Fibroblast of skin of back (primary cell): ENCODE measurements around the gene GLUL.
"Not testable (repeated sequence)": the region's sequence is repeated elsewhere in the genome, so short reads cannot be mapped to it uniquely, and the experiment has no call there.

Experiments
- DNase-seq: peaks from one replicate; pipeline ENCODE4 v3.0.0-alpha.2; 2013

Gene GLUL

DNA sequence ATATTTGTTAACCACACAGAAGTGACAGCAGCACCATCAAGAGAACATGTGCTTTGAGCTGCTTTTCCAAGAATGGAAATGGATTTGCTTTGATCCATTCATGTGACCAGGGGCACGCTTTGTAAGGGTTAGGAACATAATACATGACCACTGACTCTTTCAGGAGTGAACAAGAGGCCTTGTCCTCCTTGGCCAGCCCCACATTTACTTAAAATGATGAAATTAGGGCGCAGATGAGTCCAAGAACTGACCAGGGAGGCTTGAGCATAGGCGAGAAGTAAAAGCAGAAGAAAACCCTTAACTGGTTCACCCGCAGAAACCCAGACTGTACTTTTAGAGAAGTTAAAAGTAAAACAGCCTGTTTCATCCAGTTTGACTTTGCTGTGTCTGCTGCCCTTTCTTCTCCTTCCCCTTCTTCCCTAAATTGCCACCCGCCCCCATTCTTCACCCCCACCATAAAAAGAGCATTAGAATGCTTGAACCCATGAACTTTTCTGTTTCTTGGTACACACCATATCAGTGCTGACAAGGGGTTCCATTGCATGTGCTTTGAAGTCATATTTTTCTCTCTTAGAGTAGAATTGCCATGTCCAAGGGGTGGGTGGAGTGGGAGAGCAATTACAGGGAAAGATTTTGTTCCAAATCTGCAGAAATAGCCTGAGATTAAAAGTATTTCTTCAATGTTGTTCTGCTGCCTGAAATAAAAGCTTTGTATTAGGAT, 2.6 kb upstream of the GLUL start:
- DNase-seq = no peak

DNA sequence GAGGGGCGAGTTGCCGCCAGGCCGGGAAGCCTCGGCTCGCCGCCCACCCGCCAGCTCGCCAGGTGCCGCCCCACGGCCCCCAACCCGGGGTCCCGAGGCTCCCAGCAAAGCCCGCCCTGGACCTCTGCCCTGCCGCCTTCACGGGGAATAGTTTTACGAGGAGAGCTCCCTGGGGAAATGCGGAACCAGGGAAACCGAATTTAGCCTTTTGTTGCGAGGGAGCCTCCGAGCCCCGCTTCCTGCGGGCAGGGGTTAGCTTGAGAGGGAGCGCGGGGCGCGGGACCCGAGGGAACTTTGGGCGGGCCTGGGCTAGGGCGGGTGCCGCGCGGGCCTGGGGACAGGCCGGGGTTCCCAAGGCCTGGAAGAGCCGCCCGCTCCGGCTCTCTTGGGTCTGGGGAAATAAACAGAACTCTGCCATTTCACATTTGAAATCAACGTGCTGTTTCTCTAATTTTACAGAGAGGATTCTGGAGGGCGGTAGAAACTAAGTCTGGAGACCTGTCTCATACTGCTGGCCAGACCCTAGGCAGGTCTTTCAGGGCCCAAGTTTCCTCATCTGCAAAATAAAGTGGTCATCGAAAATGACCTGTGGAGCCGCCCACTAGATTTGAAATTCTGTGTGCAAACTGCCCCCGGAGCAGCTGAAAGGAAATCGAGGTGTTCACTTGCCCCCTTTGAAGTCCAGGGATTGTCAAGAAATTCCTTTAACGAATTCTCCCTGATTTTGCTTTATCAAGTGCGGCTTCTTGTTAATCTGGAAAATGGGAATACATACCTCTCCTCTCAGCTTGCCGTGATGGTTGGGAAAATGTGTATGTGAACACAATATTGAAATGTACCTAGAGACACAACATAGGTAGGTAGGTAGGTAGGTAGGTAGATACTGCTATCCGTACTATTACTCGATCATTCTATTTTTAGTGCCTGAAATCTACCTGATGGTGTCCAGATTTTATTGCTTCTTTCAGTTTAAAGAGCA, 749 bp upstream of the GLUL start:
- peak; percentile 54 for DNase-seq

DNA sequence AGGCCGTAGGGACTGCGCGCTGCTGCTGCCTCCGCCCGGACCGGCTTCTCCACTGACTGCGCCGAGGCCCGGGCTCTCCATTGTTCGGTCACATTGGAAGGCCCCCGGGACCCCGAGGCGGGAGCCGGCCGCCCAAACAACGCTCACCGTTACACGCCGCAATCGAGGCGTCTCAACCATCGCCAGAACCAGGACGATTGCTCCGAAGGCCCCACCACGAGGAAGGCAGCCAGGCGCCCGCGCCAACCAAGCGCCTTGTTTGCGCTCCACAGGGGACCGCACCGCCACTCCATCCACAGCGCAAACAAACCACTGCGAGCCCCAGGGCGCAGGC, 595 bp downstream of the GLUL start:
- DNase-seq = no peak

DNA sequence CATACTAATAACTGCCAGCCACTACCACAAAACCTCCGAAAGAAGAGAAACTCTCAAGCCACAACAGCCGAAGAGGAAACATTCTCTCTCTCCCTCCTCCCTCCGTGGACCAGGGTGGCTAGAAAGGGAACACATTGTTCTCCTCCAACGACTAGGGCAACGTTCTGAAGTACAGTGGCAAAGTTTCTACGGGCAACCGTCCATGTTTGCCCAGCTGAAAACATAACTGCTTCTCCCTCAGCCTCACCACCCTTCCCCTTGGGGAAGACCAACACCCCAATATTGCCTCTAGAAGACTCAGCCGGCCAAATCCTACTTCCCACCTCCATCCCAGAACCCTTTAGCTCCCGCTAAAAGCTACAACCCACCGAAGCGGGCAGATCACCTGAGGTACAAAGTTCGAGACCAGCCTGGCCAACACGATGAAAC, 2.0 kb downstream of the GLUL start:
- DNase-seq = peak; percentile 7

DNA sequence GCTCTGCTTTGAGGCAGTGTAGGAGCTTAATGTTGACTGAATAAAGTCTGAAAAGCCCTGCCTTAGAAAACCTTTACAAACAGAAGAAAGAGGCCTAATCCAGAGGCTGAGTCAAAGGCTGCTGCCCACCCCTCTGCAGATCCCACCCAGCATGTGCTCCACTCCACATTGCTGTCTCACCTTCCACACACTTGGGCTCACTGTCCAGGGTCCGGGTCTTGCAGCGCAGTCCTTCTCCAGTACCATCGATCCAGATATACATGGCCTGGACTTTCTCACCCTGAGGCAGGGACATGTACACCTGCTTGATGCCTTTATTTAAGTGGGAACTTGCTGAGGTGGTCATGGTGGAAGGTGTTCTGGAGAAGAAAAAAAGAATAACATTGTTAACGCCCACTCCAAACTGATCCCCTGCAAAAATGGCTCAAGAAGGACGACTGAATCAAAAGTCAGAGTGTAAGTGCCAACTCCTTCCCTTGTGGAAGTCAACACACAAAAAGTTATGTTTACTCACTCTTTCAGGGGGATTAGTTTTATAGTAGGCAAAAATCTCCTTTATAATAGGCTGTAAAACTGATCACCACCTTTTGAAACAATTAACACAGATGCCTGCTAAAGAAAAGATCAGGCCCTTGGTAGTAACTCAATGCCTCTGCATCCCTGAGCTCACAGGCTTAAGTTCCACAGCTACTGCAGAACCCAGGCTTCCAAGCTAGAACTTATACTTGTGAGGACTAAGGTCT, 3.0 kb downstream of the GLUL start:
- DNase-seq = no peak

DNA sequence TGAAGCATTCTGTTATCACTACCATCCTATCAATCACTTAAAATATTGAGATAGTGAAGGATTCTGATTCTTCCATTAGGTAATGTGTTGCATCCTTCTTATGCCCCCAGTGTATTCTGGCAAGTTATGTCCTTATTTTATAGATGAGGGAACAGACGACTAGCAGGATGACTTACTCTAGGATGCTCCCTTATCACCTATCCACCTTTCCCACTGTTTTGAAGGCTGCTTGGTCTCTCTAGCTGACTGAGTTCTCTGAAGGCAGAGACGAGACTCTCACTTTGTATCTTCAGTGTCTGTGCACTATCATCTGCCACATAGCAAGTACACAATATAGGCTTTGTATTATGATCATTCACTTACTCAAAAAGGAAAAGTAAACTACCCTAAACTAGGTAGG, 4.0 kb downstream of the GLUL start:
- DNase-seq = no peak

DNA sequence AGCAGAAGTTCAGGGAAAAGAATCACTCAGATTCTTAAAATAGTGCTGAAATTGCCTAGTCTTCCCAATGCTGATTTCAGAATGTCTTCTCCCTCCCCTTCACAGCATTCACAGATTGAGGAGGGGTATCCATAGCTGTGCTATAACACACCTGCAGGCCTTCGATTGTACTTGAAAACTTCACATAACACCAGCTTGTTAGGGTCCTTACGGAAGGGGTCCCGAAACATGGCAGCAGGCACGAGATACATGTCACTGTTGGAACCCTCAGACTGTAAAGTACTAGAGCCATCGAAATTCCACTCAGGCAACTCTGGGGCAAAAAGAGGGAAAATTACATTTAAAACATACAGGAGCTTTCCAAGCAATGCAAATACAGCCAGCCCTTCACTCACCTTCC, 4.6 kb downstream of the GLUL start:
- no peak for DNase-seq

DNA sequence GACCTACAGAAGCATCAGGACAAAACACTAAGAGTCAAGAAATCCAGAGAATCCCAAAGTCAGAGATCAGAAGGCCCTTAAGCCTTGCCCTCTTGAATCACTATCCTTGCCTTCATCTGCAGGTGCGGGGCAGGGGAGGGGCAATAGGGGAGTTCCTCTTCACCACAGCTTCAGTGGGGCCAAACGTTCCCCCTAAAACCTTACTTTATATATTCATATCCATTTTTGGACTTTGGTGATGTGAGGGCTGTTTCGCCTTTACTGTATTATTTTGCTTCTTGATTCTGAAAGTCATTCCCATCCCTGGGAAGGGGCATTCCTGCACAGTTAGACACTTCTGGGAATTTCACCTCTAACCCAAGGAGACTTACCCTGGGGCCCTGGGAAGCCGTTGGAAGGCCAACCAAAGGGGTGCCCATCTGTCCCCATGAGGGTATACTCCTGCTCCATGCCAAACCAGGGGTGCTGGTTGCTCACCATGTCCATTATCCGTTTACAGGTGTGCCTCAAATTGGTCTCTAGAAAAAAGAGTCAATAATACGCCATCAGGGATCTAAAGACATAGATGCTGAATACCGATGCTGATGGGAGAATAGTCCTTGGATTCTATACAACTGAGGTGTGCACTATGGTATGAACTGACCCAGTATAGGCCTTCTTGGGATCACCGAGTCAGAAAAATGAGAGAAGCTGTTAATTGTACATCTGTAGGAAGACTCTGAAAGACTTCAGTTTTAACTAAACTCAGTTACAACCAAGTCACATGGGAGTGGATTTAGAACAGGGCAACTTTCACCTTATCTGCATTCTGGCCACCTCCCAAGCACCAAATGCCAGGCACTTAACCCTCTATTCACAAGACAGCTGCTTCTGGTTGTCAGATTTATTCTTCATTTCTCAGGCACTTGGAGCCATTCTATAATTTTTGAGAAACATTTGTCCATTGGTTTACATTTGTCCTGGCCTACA, 5.4 kb downstream of the GLUL start:
- no peak for DNase-seq

DNA sequence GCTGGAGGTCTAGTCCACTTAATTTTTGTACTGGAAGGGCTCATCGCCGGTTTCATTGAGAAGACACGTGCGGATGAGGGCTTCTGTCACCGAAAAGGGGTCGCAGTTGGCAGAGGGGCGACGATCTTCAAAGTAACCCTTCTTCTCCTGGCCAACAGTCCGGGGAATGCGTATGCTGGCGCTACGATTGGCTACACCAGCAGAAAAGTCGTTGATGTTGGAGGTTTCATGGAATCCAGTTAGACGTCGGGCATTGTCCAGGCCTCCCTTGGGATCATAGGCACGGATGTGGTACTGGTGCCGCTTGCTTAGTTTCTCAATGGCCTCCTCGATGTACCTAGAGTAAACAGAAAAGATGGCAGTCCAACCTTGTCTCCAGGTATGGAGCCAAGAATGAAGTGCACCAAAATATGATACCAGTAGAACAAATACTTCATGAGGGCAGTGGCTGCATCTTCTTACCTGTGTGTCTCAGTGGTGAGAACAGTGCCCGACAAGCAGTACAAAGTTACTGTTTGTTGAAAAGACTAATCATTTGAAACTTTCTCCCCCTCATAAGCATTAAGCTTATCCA, 7.1 kb downstream of the GLUL start:
- DNase-seq = no peak

DNA sequence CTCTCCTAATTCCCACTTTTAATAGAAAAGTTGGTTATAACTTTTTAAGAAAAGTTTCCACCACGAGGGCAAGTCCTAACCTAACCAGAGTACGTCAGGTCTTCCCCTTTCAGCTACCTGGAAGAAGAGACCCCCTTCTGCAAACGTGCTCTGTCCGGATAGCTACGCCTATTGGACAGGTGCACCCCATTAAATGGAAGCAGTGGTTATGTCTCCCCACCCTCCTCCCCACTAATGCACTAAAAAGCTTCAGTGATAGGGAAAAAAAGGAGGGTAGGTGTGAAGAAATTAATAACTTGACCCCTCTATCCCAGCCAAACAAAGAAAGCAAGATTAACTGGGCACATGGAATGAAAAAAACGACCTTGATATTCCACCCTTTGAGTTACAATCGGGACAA, 7.7 kb downstream of the GLUL start:
- DNase-seq = no peak

DNA sequence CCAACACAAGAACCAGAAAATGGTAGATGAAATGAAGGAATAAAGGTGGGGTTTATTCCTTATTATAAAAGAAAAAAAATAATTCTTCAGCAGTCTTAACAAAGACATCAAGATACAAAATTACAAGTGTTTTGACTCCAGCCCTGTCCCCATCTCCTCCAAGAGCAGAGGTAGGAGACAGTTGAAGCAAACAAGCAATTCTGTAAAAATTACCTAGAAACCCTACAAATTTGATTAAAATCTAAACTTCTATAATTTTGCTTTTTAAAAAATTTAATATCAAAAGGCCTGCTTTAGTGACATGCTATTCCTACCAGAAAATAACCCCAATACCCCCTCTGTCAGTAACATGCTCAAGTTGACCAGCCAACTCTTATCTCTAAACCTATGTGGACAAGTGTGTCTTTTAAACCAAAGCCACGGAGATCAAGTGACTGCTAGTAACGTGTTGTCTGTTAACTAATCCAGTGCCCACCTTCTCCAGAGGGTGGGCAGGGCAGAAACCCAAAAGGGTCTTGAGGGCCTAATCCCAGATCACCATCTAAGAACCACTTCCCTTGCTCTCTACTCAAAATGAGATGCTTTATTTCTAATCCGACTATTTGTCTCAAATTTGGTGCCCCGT, 8.4 kb downstream of the GLUL start:
- no peak for DNase-seq

DNA sequence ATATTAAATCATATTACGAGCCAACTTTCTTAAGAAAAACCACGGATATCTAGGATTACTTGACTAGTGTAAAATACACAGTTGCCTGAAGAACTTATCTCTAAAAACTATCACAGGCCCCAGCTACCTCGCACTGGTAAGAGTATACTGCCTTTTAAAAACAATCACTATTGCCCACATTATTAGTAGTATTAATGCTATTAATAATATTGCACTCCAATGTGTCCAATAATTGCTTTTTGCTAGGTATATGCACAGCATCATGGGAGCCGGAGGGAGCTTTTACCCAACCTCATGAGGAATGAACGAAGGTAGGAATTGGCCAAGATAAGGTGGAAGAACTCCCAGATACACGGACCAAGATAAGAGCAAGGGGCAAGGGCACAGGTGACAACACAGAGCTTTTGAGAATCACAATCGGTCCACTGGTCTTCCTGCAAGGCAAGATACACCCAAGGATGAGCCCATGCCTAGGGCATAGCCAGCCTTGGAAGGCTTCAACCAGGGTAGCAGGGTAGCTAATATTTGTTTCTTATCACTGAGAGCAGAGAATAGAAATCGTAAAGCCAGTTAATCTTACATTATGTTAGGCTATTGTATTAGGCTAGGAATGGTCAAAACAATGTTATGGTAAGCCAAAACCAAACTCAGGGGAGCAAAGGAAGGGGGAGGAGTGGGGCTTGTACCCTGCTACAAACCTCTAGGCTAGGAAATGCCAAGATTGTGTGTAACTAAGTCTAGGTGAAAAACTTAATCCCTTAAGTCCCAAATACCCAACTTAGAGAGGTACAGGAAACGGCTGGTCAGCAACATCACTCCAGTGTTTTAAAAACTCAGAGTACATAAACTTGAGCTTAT, 9.4 kb downstream of the GLUL start:
- DNase-seq = no peak

DNA sequence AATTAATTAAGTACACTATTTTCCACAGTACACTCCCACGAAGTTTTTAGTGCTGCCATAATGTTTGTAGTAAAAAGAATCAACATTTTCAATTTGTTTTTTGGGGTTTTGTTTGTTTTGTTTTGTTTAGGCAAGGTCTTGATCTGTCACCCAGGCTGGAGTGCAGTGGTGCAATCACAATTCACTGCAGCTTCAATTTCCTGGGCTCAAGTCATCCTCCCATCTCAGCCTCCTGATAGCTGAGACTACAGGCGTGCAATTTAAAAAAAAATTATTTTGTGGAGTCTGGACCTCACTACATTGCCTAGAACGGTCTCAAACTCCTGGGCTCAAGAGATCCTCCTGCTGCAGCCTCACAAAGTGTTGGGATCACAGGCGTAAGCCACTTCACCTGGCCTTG, 11.4 kb downstream of the GLUL start:
- DNase-seq = no peak

DNA sequence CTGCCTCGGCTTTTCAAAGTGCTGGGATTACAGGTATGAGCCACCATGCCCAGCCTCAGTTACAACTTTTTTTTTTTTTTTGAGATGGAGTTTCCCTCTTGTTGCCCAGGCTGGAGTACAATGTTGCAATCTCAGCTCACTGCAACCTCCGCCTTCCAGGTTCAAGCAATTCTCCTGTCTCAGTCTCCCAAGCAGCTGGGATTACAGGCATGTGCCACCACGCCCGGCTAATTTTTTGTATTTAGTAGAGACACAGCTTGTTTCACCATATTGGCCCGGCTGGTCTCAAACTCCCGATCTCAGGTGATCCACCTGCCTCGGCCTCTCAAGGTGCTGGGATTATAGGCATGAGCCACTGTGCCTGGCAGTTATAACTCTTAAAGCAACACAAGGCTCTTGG, 11.8 kb downstream of the GLUL start:
- DNase-seq = not testable (repeated sequence)

DNA sequence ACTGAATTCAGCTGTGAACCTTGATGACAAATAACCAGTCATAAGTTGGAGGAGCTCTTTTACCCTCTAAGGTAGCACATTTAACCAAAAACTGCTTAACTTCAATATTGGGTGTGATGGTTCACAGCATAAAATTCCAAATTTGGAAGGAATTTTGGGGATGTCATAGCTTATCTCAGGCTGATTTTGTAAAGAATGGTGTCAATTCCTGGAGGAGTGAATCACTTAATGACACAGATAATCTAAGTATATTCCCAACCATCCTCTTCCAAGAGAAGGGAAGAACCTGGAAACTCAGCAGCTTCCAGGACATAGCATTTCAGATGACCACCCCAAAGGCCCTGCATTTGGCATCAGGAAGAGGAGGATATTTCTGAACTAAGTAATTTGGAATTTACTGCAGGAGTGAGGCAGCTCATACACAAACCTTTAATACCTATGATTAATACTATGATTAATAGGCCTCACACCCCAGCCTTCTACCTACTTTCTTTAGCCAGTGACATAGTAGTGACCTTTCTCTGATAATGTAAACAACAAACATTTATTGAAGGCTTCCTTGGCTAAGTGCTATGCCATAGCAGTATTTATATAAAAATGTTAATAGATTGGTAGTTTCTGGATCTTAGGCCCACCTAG, 14.5 kb downstream of the GLUL start:
- DNase-seq = peak; percentile 47

DNA sequence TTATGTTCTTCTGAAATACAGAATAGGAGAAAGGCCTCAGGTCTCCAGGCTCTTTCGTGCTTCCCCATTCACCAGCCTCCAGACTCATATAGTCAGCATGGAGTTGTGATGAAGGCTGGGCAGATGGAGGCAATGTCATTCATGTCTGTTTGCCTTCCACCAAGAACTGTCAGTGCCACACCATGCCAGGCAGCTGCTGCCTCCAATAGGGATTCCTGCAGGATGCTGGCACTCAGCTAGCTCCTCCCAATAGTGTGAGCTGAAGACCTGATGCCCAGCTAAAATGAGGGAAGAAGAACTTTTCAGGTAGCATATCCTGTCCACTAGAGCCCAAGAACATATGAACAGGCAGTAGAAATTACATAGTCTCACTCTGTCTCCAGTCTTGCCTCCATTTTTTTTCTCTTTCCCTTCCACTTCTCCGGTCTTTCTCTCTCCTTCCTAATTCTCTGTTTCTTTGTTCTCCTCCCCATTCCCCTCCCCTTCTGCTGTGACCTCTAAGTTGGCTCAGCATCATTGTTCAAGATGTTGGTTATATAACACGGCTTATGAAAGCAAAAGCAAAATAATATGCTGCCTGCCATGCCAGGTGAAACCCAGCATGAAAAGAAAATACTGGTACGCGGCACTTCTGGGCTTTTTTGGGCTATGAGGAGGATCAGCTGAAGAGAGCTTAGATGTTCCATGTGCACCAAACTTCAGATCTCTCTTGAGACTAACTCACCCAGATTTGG, 17.3 kb downstream of the GLUL start:
- no peak for DNase-seq

DNA sequence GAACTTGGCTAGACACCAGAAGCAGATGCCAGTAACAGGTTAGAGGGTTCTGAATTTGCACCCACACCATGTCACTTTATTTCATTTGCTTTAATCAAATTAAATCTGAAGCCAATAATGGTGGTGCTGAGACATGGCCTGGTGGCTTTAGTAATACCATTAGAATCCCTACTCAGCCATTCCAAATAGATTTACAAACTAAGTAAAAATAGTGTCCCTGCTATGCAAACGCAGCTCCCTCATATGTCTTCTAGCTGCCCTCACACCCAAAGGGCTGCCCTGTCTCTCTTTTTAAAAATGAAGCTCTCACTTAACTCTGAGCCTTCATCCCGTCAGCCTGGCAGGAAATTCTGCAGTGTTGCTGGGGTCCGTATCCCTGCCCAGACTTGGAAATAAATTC, 21.1 kb downstream of the GLUL start:
- DNase-seq = no peak

DNA sequence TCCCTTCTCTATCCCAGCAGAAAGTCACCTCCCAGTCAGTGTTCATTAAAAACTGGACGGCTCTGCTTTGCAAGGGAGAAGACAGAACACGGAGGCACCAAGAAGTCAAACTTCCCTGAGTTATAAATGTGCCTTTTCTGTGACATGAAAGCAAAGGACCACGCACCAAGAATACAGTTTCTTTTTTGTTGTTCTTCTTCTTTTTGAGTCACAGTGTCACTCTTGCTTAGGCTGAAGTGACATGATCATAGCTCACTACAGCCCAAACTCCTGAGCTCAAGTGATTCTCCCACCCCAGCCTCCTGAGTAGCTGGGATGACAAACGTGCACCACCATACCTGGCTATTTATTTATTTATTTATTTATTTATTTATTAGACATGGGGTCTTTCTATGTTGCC, 22.7 kb downstream of the GLUL start:
- DNase-seq = no peak

DNA sequence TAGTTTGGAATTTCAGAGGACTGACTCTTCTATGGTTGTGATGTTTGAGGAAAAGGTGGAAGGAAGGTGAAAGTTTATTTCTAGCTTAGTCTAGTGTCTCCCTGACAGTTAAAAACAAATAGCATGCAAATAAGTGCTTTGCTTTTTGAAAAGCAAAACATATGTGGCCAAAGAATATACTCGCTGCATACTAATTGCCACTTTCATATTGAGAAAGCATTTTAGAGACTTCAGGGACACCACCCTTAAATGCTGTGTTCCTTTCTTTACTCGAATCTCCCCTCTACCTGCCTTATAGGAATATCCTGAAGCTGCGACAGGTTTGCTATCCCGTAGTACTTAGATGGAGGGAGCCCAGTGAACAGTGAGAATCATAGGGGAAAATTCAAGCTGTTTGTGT, 23.2 kb downstream of the GLUL start:
- no peak for DNase-seq
